Endodermal cell (in vitro differentiated cells): ENCODE measurements around the gene NUP50. TPM values are rescaled to one million over a fixed set of nuclear protein-coding genes. Genes with fewer than 3 reads are reported as not detected.

Source experiments
- DNase-seq: peaks from one replicate; pipeline ENCODE4 v3.0.0-alpha.2; 2017
- H3K27ac ChIP-seq: 2 replicates; pipeline ENCODE4 v1.5.1; 2013; ENCODE audit warnings: mild to moderate bottlenecking, low read depth, low read length, moderate library complexity
- H3K27me3 ChIP-seq: 2 replicates; pipeline ENCODE4 v1.6.1; 2013; ENCODE audit warnings: mild to moderate bottlenecking, low read length, moderate library complexity; ENCODE audit not compliant: insufficient read depth, control insufficient read depth, poor library complexity, severe bottlenecking
- H3K36me3 ChIP-seq: 2 replicates; pipeline ENCODE4 v1.7.0; 2013; ENCODE audit warnings: mild to moderate bottlenecking, low read length, moderate library complexity; ENCODE audit not compliant: control insufficient read depth, insufficient read depth
- H3K4me1 ChIP-seq: one replicate; pipeline ENCODE4 v1.7.0; 2013; ENCODE audit warnings: low read length; ENCODE audit not compliant: control insufficient read depth, insufficient read depth
- H3K4me3 ChIP-seq: 2 replicates; pipeline ENCODE4 v1.5.1; 2013; ENCODE audit warnings: mild to moderate bottlenecking, low read length, moderate library complexity
- H3K9ac ChIP-seq: 2 replicates; pipeline ENCODE4 v1.6.1; 2013; ENCODE audit warnings: mild to moderate bottlenecking, low read length, moderate library complexity; ENCODE audit not compliant: poor library complexity, severe bottlenecking; ENCODE audit errors: extremely low read depth
- H3K9me3 ChIP-seq: 2 replicates; pipeline ENCODE4 v1.6.1; 2013; ENCODE audit warnings: mild to moderate bottlenecking, low read length, moderate library complexity; ENCODE audit not compliant: control insufficient read depth
- H3K27ac Mint-ChIP-seq: 2 replicates; pipeline ENCODE4 v1.8.0; 2020; ENCODE audit warnings: mixed read lengths
- H3K27me3 Mint-ChIP-seq: 2 replicates; pipeline ENCODE4 v1.8.0; 2021; ENCODE audit warnings: mild to moderate bottlenecking, mixed read lengths; ENCODE audit not compliant: insufficient read depth
- H3K36me3 Mint-ChIP-seq: 2 replicates; pipeline ENCODE4 v1.8.0; 2020; ENCODE audit warnings: low read depth, mixed read lengths
- H3K4me1 Mint-ChIP-seq: 2 replicates; pipeline ENCODE4 v1.8.0; 2020; ENCODE audit warnings: mixed read lengths
- H3K4me3 Mint-ChIP-seq: 2 replicates; pipeline ENCODE4 v1.8.0; 2020; ENCODE audit warnings: mild to moderate bottlenecking, moderate library complexity, mixed read lengths
- H3K9me3 Mint-ChIP-seq: 2 replicates; pipeline ENCODE4 v1.8.0; 2020; ENCODE audit warnings: mild to moderate bottlenecking, mixed read lengths
- CTCF ChIP-seq: fragments of 200-600 bp; sonication (generic); conservative IDR thresholded peaks from 2 replicates; pipeline ENCODE4 v1.5.0; 2021; ENCODE audit warnings: antibody characterized with exemption, mild to moderate bottlenecking
- WGBS, 2 experiments: methylation state at CpG; one replicate each; pipeline versions ENCODE4 v1.1.5 to v1.1.7; 2013; ENCODE audit warnings: missing lambda C conversion rate in 2 of 2, mixed read lengths in 1 of 2; ENCODE audit not compliant: insufficient coverage in 1 of 2, insufficient read length in 1 of 2; 5-methylcytosine and 5-hydroxymethylcytosine counted together
- total RNA-seq, 2 donors: library from RNA; stranded (reverse); fragmentation: NEBNext Ultra II Directional in 1 of 2; extraction: Animal tissue kit (Norgen Biotek cat#: 25700) in 1 of 2; gene quantifications; 2 replicates in 1 of 2; 3 replicates in 1 of 2; pipeline ENCODE4 v1.2.1, GENCODE V29; 2021

Gene NUP50
- total RNA-seq, 2 donors from 2014 or later, result 101 to 115 TPM

- no peak overlapping the region for H3K9ac ChIP-seq
- peaks cover 40% of the 10 kb centered on the region for H3K36me3 ChIP-seq
- no peak for TF ChIP-seq CTCF
- no peak overlapping the region for H3K27ac ChIP-seq
- Mint-ChIP-seq H3K9me3 (no peaks in the 10 kb centered on the region), H3K4me3 (no peak overlapping the region), H3K27ac (no peak overlapping the region), H3K36me3 (peaks cover 35% of the 10 kb centered on the region), H3K4me1 (peaks cover 37% of the 10 kb centered on the region), H3K27me3 (no peaks in the 10 kb centered on the region)
- H3K27me3 ChIP-seq, result no peaks in the 10 kb centered on the region
- H3K9me3 ChIP-seq, result no peaks in the 10 kb centered on the region
- 86% methylated on average over 8 to 9 of the region's 9 CpGs for WGBS, 2 experiments
- no peak overlapping the region for H3K4me3 ChIP-seq
- no peak for DNase-seq
- peaks cover 7% of the 10 kb centered on the region for H3K4me1 ChIP-seq
Measured at GRCh38 chr22:45155050-45155840, 8.5 kb upstream of the NUP50 start.

GRCh38 chr22:45157907-45158306, 5.8 kb upstream of the NUP50 start:
- H3K4me3 Mint-ChIP-seq, result no peak overlapping the region
- no peak for DNase-seq
- Histone ChIP-seq H3K9ac (no peak overlapping the region), H3K4me1 (peaks cover 11% of the 10 kb centered on the region), H3K27ac (no peak overlapping the region), H3K9me3 (no peaks in the 10 kb centered on the region), H3K27me3 (no peaks in the 10 kb centered on the region), H3K36me3 (peaks cover 43% of the 10 kb centered on the region), H3K4me3 (peak overlapping the region; percentile 15)
- H3K4me1 Mint-ChIP-seq, result peaks cover 56% of the 10 kb centered on the region
- WGBS, 2 experiments, result 76 to 97% methylated on average over 3 of the region's 3 CpGs
- no peak overlapping the region for H3K27ac Mint-ChIP-seq
- no peaks in the 10 kb centered on the region for H3K9me3 Mint-ChIP-seq
- peaks cover 21% of the 10 kb centered on the region for H3K36me3 Mint-ChIP-seq
- no peaks in the 10 kb centered on the region for H3K27me3 Mint-ChIP-seq
- TF ChIP-seq CTCF, result no peak

- no peaks in the 10 kb centered on the region for H3K9me3 ChIP-seq
- Mint-ChIP-seq H3K27me3 (no peaks in the 10 kb centered on the region), H3K4me1 (peaks cover 53% of the 10 kb centered on the region), H3K36me3 (peaks cover 21% of the 10 kb centered on the region), H3K9me3 (no peaks in the 10 kb centered on the region), H3K27ac (peak overlapping the region; percentile 78), H3K4me3 (peak overlapping the region; percentile 21)
- no peak overlapping the region for H3K27ac ChIP-seq
- WGBS, 2 experiments, result 60 to 69% methylated on average over 5 of the region's 5 CpGs
- H3K4me3 ChIP-seq, result peak overlapping the region; percentile 73
- TF ChIP-seq CTCF, result peak; percentile 60
- DNase-seq, result peak; percentile 55
- H3K27me3 ChIP-seq, result no peaks in the 10 kb centered on the region
- peaks cover 11% of the 10 kb centered on the region for H3K4me1 ChIP-seq
- peak overlapping the region; percentile 2 for H3K9ac ChIP-seq
- H3K36me3 ChIP-seq, result peaks cover 37% of the 10 kb centered on the region
Measured at GRCh38 chr22:45159652-45160462, 3.9 kb upstream of the NUP50 start.
